ENCODE data around the gene BAG3.

BAG3 gene

GRCh38 chr10:119725828-119726675 is 74.9 kb downstream of the BAG3 start, which contains the start of gene INPP5F:
Gene INPP5F (plus strand): TSS chr10:119726050. CDS start chr10:119726263, 213 bp downstream.
- TF ChIP-seq POLR2A (IDR thresholded peaks at IDR 0.05; ENCODE audit: low read depth, low read length) (peak; percentile 43; the same call in 1 of the 2 replicates), POLR2AphosphoS5 (IDR thresholded peaks at IDR 0.05; ENCODE audit: low read depth, low read length) (no peak), TAF1 (IDR thresholded peaks at IDR 0.05; ENCODE audit: borderline replicate concordance, low read depth, low read length) (no peak)
- peak; percentile 96 for DNase-seq (ENCODE audit: insufficient read length)
- peak; percentile 95 for FAIRE-seq

DNA sequence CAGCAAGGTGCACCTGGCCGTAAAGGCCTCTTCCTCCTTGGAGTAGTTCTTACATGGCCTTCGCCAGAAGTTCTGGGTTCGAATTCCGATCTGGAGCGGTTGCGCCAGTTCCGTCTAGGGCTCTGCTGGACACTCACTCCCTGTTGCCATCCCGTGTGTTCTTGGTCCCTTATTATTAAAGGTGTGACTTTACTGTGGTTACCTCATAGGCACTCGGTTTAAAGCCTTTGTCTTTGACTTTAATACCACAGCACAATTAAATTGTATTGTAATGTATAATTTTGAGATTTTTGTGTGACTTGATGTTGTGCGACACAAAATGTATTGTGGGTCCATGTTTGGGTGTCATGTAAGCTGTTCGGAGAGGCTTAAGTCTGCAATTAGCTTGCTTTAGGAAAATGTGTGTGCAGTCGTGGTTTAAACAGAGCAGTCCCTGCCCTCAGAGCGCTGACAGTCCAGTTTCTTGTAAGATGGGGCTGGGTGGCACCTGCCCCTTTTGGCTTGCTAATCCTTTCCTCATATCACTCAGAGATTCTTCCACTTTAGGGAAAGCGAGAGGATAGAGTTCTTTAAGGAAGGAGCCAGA is 75.6 kb downstream of the BAG3 start:
- DNase-seq (ENCODE audit: insufficient read length) (no peak), FAIRE-seq (peak; percentile 51)
- TF ChIP-seq POLR2A (IDR thresholded peaks at IDR 0.05; ENCODE audit: low read depth, low read length) (no peak), POLR2AphosphoS5 (IDR thresholded peaks at IDR 0.05; ENCODE audit: low read depth, low read length) (no peak), TAF1 (IDR thresholded peaks at IDR 0.05; ENCODE audit: borderline replicate concordance, low read depth, low read length) (no peak)

Data from GM12892 (cell line).